Activated gamma-delta T cell (primary cell): Measurements from ENCODE around the gene TMEM225.
"Not testable (repeated sequence)": the region's sequence is repeated elsewhere in the genome, so short reads cannot be mapped to it uniquely, and the experiment has no call there.

Experiments
- DNase-seq: peaks from one replicate; lab custom pipeline; 2025; lab: John Stamatoyannopoulos, UW
- total RNA-seq, 2 donors: gene quantifications; one replicate each; lab custom pipeline; 2026; lab: John Stamatoyannopoulos, UW

Gene TMEM225, protein sequence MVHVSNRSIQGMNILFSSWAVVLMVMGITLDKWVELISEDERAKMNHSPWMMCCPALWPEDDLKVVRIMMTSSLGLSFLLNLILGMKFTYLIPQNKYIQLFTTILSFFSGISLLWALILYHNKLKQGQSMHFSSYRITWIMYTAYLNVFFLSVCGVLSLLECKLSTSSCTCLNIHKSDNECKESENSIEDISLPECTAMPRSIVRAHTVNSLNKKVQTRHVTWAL
- total RNA-seq: 0 reads per million in 2 donors

DNA sequence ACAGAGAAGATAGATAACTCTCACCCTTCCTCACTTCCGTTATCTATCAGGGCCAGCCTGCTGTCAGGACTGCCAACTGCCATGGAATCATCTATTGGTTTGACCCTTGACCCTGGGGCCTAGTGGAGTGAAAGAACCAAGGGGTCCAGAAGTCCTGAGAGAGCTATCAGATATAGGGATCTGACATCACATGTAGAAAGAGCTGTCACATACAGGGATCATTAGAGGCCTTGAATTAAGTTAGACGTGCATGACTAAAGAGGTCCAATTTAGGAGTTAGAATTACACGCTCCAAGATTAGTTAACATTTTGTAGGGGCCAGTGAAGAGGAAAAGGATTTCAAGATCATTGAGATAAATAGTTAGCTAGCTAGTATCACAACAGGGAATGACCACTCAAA lies at the start of gene TMEM225:
TMEM225 (minus strand) TSS at position 101 of the 400 bp plus-strand sequence. CDS start 245 bp downstream, outside the sequence.
- no peak for DNase-seq

DNA sequence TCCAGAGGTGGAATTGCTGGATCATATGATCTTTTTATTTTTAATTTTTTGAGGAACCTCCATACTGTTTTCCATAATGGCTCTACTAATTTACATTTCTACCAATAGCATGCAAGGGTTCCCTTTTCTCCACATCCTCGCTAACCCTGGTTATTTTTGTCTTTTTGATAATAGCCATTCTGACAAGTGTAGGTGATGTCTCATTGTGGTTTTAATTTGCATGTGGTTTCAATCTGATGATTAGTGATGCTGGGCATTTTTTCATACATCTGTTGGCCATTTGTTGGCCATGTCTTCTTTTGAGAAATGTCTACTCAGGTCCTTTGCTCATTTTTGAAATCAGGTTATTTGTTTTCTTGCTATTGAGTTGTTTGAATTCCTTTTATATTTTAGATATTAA lies 38.6 kb upstream of the TMEM225 start:
- no peak for DNase-seq

DNA sequence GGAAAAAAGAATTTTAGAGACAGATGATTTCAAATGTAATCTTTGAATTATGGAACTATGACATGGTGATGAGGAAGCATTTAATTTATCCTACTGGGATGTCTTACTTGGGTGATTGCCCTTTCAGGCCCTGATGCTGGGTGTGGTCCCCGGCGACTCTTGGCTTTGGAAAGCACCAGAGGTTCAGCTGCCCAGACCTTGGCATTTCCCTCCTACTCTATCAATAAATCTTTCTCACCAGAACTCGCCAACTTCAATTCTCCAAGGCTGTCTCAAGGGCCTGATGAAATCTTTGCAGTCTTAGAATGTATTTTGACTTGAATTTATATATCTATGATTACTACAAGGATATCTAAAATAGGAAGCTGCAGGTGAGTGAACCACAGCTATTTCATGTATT lies 35.5 kb upstream of the TMEM225 start:
- DNase-seq: no peak

DNA sequence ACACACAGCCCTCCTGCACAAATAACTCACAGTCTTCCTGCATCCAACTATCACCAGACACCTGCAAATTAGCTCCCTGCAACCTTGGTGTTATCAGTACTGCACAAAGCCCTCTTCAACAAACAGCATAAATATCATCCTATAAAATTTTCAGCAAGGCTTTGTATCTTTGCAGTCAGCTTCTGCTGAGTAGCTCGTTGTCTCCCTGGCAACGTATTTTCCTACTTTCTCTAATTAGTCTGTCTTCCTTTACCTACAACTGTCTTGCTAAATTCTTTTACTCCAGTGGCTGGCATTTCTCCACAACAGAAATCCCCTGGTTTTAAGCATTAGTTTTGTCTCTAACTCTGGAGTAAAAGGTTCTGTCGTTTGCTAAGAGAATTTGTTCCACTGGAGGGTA lies 20.4 kb upstream of the TMEM225 start:
- DNase-seq: no peak

DNA sequence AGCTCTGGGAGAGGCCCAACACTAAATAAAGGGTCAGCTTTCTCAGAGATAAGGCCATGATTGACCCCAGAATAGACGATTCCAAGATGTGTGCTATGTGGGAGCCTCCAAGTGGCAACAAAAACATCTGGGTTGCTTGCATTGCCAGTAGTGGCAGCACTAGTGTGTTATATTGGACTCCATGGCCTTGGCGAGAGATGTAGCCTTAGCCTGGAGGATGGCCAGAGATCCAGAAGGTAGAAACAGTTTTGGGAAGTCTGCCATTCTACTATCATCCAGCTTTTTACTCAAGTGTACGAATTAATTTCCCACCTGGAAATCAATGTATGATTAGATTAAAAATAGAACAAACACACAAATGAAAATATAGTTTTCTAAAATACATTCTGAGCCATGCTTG lies 19.5 kb upstream of the TMEM225 start:
- DNase-seq: no peak

DNA sequence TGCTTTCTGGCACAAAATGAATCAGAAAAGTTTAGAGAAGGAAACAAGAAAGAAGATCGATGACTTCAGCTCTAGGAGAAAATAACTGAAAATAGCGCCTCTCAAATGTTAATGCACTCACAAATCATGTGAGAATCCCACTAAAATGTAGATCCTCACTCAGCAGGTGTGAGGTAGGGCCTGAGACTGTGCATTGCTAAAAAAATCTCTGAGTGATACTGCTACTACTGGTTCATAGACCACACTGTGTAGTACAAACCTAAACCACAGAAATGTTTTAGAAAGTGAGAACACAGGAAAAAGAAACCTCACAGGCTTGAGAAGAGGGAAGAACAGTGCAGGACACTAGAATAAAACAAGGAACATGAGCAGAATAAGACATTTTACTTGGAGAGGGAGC lies 18.5 kb upstream of the TMEM225 start:
- DNase-seq: no peak

DNA sequence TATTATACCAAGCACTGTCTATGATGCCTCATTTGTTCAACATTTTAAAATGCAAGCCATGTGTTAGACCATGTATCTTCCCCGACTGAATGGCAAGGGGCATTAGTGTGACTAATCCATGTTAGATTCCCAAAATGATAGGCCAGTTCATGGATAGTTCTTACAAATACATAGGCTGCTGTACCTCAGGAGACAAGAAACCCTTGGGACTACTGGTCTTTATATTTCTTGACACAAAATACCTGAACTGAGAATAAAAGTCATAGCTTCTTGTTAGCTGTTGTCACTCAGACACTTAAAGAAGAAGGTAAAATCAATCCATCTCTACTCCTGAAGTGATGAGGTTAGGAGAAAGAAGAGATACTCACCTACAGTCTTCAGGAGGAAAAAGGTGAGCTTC lies 16.4 kb upstream of the TMEM225 start, which contains the start of gene OR8D4:
OR8D4 (plus strand) TSS at position 301 of the 400 bp plus-strand sequence. CDS start 4,265 bp downstream, outside the sequence.
- DNase-seq: no peak

DNA sequence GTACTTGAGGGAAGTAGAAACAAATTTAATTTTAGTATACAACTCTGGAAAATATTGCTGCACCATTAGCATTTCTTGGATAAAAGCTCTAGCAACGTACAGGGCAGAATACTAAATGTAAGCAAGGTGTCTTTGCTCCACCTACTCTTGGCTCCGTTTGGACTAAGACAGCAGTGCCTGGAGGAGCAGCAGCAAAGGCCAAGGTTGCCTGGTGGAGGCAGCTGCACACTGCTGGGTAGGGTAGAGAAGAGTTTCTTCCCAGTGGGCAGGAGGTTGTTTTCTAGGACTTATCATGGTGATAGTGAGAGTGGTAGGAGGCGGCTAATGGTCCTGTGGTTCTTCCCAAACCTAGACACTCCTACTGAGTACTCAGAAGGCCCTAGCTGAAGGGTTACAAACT lies 14.3 kb upstream of the TMEM225 start:
- no peak for DNase-seq

DNA sequence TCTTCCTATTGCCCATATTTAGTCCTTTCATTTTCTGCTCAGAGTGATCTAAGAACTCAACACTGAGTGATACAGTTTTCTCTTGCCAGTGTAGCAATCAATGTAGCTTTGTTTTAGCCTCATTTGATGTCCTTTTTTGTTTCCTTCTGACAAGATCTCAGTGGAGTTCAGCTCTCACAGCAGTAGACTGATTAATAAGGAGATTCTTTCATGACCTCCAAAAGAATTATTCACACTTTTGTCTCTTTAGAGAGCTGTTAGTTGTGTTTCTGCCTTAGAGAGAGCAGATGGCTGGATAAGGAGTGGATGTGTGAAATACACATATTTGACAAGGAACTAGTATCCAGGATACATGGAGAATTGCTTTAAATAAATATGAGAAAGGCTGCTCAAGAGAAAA lies 6.6 kb upstream of the TMEM225 start:
- no peak for DNase-seq

DNA sequence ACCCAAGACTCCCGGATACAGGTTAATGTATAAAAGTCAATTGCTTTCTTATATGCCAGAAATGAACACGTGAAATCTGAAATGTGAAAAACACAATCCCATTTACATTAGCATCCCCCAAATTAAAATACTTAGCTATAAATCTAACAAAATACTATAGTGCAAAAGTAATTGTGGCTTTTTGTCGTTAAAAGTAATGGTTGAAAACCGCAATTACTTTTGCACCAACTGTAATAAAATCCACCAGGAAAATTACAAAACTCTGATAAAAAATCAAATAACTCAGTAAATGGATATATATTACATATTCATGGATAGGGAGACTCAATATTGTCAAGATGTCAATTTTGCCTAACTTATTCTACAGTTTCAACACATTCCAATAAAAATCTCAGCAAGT lies 4.6 kb downstream of the TMEM225 start:
- no peak for DNase-seq

DNA sequence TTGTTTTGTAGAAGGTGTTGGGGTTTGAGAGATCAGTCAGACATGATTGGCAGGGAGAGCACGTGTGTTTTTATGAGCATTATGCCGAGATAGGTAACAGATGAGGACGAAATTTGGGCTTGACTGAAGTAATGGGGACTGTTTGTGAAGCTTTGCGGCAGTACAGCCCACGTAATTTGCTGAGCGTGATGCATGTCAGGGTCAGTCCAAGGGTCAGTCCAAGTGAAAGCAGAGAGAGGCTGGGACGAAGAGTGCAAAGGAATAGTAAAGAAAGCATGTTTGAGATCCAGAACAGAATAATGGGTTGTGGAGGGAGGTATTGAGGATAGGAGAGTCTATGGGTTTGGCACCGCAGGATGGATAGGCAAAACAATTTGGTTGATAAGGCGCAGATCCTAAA lies 17.7 kb downstream of the TMEM225 start:
- DNase-seq: not testable (repeated sequence)

DNA sequence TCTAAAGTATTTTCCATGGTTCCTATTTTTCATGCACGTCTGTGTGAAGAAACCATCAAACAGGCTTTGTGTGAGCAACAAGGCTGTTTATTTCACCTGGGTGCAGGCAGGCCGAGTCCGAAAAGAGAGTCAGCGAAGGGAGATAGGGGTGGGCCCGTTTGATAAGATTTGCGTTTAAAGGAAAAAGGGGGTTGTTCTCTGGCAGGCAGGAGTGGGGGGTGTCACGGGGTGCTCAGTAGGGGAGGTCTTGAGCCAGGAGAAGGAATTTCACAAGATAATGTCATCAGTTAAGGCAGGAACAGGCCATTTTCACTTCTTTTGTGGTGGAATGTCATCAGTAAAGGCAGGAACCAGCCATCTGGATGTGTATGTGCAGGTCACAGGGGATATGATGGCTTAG lies 20.2 kb downstream of the TMEM225 start:
- DNase-seq: not testable (repeated sequence)

DNA sequence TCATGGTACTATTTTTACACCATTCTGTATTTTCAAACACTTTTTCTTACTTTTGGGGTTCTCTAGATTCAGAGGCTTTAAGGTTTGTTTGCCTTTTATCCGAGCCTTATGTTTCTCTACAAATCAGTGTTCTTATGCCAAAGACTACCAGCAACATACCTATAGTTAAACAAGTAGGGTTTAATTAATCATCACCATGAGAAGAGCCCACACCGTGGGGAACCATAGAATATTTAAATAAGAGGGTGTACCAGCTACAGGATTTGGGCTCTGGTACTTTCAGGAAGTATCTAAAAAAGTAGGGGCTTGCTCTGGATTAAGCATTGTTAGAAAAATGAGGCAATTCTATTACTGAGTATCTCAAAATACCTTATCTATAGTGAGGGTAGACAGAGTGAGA lies 25.7 kb downstream of the TMEM225 start:
- no peak for DNase-seq

DNA sequence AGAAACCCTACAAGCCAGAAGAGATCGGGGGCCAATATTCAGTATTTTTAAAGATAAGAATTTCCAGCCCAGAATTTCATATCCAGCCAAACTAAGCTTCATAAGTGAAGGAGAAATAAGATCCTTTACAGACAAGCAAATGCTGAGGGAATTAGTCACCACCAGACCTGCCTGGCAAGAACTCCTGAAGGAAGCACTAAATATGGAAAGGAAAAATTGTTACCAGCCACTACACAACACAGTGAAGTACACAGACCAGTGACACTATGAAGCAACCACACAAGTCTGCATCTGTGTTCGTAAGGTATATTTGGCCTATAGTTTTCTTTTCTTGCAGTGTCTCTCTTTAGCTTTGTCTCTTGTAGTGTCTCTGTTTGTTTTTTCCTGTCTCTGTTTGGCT lies 29.0 kb downstream of the TMEM225 start:
- no peak for DNase-seq

DNA sequence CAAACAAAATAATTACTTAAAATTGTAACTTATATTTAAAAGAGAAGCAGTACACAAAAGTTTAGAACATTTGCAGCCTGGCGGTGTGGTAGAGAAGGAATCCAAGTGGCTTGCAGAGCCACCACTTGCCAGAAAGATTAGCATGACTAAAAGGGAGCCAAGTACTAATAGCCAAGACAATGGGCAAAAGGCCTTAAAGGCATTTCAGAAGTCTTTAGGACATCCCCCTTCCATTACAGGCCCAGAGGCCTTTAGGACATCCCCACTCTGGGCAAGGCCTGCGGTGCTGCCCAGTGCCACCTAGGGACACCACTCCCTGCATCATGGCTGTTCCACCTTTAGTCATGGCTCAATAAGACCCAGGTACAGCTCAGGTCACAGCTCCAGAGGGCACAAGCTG lies 32.4 kb downstream of the TMEM225 start:
- DNase-seq: no peak

DNA sequence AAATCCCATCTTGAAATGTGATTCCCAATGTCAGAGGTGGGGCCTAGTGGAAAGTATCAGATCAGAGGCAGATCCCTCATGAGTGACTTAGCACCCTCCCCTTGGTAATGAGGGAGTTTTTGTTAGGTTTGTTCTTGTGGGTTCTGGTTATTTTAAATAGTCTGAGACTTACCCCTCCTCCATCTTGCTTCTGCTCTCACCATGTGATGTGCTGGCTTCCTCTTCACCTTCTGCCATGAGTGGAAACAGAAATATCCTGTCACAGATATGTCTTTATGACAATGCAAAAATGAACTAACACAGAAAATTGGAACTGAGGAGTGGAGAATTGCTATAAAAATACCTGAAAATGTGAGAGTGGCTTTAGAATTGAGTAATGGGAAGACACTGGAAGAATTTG lies 33.1 kb downstream of the TMEM225 start:
- no peak for DNase-seq

DNA sequence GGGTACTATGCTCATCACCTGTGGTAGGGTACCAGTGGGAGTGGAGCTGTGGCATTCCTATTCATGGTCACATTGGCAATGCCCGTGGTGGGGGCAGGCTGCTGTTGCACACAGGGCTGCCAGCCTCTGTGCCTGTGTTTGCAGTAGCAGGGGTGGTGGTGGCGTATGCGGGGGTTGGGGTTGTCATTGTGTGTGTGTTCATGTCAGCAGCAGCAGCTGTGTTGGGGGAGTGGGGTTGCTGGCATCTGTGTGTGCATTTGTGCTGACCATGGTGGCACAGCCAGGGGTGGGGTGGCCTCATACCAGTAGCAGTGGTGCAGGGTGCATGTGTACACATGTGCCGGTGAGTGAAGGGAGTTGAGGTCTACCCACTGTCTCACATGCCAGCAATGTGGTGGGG lies 34.4 kb downstream of the TMEM225 start:
- no peak for DNase-seq

DNA sequence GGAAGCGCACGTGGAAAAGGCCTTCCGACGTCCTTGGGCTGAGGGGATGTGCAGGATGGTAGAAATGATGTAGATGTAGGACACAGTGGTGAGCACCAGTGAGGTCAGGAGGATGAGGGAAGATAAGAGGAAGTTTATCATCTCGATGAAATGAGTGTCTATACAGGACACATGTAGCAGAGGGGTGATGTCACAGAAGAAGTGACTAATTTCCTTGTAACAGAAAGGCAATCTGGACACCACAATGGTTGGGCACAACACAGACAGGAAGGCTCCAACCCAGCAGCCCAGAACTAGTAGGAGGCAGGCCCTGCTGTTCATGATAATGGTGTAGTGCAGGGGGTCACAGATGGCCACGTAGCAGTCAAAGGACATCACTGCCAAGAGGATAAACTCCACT lies 44.3 kb downstream of the TMEM225 start:
- DNase-seq: no peak

DNA sequence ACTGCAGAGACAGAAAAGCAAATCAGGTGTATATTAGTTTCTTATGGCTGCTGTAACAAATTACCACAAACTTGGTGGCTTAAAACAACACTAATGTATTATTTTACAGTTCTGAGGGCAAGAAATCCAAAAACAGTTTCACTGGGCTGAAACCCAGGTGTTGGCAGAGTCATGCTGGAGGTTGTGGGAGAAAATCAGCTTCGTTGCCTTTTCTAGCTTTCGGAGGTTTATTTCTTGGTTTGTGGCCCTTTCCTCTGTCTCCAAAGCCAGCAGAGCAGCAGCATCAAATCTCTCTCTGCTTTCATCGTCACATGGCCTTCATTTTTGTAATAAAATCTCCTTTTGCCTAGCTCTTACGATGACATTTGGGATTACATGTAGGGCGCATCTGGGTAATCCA lies 46.3 kb downstream of the TMEM225 start:
- DNase-seq: no peak

DNA sequence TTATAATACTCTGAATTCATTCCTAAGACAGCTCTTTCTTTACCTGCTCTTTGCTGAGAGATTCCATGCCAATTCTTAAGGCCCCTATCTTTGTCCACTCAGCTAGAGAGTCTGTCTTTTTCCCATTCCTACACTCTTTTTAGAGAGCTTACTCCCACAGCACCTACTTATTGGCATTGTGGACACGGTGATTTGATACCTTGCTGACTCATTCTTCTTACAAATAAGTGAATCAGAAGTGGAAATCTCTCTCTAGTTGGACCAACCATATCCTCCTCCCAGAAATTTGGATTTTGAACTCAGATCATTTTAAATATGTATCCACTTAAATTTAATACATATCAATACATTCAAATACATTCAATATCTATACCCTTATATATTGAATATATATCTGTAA lies 46.8 kb downstream of the TMEM225 start:
- DNase-seq: no peak

DNA sequence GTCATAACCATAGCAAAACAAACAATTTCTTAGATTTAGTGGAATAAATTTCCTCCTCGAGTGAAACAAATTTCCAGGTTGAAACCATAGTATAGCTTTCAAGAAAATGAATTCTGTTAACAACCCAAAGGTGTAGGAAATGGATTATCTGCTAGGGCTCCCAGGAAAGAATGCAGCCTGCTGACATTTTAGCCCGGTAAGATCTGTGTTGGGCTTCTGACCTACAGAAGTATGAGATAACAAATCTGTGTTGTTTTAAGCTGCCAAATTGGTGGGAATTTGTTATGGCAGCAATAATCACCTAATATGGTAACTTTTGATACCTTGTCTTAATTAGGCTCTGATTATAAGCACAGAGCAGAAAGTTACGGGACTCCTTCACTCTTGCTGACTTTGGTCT lies 47.3 kb downstream of the TMEM225 start:
- no peak for DNase-seq

DNA sequence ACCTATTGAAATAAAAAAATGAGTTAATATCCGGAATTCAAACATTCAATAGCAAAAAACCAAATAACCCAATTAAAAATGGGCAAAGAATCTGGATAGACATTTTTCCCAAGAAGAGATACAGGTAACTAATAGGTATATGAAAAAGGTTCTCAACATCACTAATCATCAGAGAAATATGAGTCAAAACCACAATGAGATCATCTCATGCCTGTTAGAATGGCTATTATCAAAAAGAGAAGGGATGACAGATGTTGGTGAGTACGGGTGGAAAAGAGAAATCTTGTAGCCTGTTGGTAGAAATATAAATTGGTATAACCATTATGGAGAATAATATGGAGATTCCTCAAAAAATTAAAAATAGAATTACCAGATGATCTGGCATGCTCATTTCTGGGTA lies 52.4 kb downstream of the TMEM225 start:
- no peak for DNase-seq
